DMS153 treated with DMSO at 0.1 percent for 48 hours (cell line): ENCODE data around the gene RGS7.
A peak's percentile ranks its signal among the peaks of the same experiment; 100 is the strongest.
"Not testable (repeated sequence)": the region's sequence is repeated elsewhere in the genome, so short reads cannot be mapped to it uniquely, and the experiment has no call there.

Experiments used
- DNase-seq: peaks from one replicate; lab custom pipeline; 2025; ENCODE audit not compliant: unreplicated experiment; lab: John Stamatoyannopoulos, UW

Gene RGS7

GRCh38 chr1:241215683-241216082 lies 141.3 kb downstream of the RGS7 start:
- no peak for DNase-seq

- DNase-seq: no peak
Observed at GRCh38 chr1:241215203-241215602, 141.8 kb downstream of the RGS7 start.

GRCh38 chr1:241213139-241213538 lies 143.9 kb downstream of the RGS7 start:
- no peak for DNase-seq

GRCh38 chr1:241212628-241213027 lies 144.4 kb downstream of the RGS7 start:
- DNase-seq: no peak

GRCh38 chr1:241208910-241209379 lies 148.1 kb downstream of the RGS7 start:
- DNase-seq: no peak

GRCh38 chr1:241203817-241204216 lies 153.2 kb downstream of the RGS7 start:
- no peak for DNase-seq

GRCh38 chr1:241202401-241202800 lies 154.6 kb downstream of the RGS7 start:
- no peak for DNase-seq

- DNase-seq: no peak
Observed at GRCh38 chr1:241186716-241187115, 170.3 kb downstream of the RGS7 start.

GRCh38 chr1:241181971-241182370 lies 175.0 kb downstream of the RGS7 start:
- no peak for DNase-seq

- no peak for DNase-seq
Observed at GRCh38 chr1:241181471-241181870, 175.5 kb downstream of the RGS7 start.

GRCh38 chr1:241180569-241180968 lies 176.4 kb downstream of the RGS7 start:
- DNase-seq: no peak

GRCh38 chr1:241177660-241178059 lies 179.3 kb downstream of the RGS7 start:
- no peak for DNase-seq

GRCh38 chr1:241172486-241172885 lies 184.5 kb downstream of the RGS7 start:
- DNase-seq: no peak

- no peak for DNase-seq
Observed at GRCh38 chr1:241171991-241172390, 185.0 kb downstream of the RGS7 start.

- DNase-seq: peak; percentile 35
Observed at GRCh38 chr1:241167121-241167630, 189.8 kb downstream of the RGS7 start.

- no peak for DNase-seq
Observed at GRCh38 chr1:241166625-241167024, 190.4 kb downstream of the RGS7 start.

GRCh38 chr1:241165256-241165655 lies 191.7 kb downstream of the RGS7 start:
- not testable (repeated sequence) for DNase-seq

GRCh38 chr1:241163363-241163762 lies 193.6 kb downstream of the RGS7 start:
- no peak for DNase-seq

- no peak for DNase-seq
Observed at GRCh38 chr1:241161188-241161689, 195.8 kb downstream of the RGS7 start.

GRCh38 chr1:241157435-241157834 lies 199.6 kb downstream of the RGS7 start:
- no peak for DNase-seq

- peak; percentile 55 for DNase-seq
Observed at GRCh38 chr1:241156231-241156965, 200.6 kb downstream of the RGS7 start.

- no peak for DNase-seq
Observed at GRCh38 chr1:241145881-241146280, 211.1 kb downstream of the RGS7 start.
